GM21390 (cell line): ENCODE data around the gene LRRC43.
"Not testable (repeated sequence)": the region's sequence is repeated elsewhere in the genome, so short reads cannot be mapped to it uniquely, and the experiment has no call there.

ENCODE experiments used
- ATAC-seq: cut with Tn5 transposase; IDR thresholded peaks from one replicate; pipeline ENCODE4 v1.9.1; 2021; ENCODE audit not compliant: unreplicated experiment

Gene LRRC43

DNA sequence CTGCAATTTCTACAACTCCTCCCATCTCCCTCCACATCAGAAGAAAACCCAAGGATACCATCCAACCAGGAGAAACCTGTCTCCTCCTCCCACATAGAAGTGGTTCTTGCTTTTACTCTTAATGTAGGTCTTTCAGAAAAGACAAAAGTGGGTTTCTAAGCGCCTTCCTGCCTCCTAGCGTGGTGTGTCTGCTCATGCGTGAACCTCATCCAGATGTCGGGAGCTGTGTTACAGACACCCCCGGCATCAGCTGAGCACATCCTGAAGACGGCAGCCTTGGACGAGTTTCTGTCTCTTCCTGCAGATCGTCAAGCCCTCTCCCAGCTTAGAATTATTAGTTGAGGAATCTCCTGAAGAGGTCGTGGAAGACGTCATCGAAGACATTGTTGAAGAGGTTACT is 9.5 kb downstream of the LRRC43 start:
- ATAC-seq = no peak

DNA sequence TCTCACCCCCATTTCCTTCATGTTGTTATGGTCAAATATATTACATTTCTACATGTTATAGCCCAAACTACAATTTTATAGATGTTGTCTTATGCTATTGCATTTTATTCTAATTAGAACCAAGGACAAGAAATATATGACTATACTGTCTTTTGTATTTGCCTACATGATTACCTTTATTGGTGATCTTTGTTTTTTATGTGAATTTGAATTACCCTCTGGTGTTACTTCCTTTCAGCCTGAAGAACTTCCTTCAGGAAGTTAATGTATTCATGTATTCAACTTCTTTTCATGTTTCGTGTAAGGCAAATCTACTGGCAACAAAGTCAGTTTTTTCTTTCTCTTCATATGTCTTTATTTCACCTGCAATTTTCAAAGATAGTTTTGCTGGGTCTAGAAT is 11.9 kb downstream of the LRRC43 start:
- ATAC-seq = no peak

DNA sequence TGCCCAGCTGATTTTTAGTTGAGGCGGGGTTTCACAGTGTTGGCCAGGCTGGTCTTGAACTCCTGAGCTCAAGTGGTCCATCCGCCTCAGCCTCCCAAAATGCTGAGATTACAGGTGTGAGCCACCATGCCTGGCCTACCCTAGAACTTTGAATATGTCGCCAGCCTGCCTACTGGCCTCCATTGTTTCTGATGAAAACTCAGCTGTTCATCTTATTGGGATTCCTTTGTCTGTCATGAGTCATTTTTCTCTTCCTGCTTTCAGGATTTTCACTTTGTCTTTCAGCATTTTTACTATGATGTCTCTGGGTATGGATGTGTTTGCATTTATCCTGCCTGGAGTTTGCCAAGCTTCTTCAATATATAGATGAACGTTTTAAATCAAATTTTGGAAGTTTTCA is 12.5 kb downstream of the LRRC43 start:
- ATAC-seq = no peak

DNA sequence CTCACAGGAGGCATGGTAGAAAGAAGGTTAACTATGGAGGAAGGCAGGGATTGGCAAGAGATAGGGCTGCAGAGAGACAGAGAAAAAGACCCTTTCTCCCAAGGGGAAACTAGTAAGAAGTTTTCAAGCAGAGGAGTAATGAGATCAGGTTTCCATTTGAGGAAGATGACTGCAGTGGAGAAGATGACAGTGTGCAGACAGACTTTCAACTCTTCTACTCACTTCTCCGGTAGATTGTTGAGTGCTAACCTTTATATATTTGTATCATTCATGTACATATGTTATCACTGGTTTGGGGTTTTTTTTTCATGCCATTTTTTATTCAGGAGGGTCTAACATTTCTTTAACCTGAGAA is 14.7 kb downstream of the LRRC43 start:
- no peak for ATAC-seq

DNA sequence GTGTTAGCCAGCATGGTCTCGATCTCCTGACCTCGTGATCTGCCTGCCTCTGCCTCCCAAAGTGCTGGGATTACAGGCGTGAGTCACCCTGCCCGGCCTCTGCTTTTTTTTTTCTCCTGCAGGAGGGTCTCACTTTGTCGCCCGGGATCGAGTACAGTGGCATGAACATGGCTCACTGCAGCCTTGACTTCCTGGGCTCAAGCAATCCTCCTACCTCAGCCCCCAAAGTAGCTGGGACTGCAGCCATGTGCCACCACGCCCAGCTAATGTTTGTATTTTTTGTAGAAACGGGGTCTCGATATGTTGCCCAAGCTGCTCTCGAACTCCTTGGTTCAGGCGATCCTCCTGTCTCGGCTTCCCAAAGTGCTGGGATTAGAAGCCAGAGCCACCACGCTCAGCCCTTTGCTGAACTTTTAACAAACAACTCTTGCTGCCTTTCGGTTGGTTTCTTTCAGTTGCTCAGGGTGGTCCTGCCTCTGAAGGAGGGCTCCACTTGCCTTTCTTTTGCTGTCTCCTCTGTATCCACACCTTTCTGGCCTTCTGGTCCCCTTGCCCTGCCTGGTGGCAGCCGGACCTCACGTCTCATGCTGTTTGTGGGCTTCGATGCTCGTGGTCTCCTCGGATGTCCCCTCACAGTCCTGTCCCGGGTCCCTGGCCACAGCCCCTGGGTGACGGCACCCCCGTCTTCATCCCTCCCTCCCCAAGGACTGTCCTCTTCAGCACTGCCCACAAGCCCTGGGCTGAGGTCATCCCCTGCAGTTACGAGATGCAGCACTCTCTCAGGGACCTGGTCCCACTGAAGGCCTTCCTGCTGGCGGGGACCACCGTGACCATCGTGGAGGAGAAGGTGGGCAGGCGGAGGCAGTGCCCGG is 16.8 kb downstream of the LRRC43 start:
- no peak for ATAC-seq

DNA sequence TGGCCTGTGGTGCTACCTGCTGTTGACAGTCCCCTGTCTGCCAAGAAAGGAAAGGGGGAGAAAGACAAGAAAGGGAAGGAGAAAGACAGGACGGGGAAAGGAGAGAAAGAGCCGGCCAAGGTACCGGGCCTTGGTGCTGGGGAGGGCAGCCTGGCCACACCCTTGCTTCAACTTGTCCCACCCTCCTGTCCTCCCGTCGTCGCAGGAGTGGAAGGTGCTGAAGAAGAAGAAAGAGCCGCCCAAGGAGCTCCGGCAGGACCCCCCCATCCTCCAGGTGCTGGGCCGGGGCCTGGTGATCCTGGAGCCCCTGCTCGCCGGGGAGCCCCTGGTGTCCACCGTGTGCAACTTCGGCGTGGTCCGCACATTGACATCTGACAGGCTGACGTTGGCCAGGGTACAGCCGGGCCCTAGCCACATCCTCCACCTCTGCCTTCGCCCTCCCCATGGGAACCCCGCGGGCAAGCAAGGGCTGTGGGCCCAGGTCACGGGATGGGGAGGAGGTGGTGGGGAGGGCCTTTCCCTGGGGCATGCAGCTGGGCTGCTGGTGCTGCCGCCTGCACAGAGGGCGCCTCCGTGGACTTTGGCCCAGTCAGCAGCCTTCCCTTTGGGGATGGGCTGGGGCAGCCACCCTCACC is 17.7 kb downstream of the LRRC43 start:
- no peak for ATAC-seq

DNA sequence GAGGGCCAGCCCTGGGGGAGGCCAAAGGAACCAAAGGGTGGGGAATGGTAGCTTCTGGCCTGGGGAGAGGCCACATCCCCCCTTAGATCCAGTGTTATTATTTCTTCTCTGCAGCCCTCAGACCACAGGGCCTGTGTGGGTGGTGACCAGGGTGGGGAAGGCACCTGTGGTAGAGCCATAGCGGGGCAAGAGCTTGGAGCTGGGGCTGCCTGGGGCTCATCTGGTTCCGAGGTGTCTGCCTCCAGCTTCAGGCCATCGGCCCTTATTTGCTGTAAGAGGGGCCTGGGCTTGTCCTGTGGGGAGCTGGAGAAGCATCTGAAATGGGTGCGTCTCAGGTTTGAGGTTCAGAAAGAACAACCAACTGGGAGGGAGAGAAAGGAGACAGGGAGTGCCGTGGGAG is 18.5 kb downstream of the LRRC43 start:
- ATAC-seq = no peak

DNA sequence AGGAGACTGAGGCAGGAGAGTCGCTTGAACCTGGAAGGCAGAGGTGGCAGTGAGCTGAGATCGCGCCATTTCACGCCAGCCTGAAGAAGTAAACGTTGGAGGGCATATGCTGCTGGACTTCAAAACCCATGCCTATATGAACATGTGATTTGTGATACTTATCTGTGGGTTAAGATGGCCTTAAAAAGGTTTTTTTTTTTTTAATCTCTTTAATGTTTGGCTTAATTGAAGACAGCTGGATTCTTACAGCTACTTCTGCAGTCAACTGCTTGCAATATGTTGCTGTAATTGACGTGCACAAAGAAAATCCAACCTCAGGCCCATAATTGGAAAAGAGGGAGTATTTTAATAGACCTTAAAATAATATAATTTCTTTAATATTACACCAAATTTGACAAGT is 19.1 kb downstream of the LRRC43 start:
- no peak for ATAC-seq

DNA sequence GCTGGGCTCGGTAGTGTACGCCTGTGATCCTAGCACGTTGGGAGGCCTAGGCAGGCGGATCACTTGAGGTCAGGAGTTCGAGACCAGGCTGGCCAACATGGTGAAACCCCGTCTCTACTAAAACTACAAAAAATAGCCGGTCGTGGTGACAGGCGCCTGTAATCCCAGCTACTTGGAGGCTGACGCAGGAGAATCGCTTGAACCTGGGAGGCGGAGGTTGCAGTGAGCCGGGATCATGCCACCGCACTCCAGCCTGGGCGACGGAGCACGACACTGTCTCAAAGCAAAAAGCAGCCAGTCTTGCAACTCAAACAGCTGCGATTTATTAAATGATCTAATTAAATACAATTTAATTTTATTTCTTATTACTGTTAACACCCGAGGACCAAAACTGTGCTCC is 19.9 kb downstream of the LRRC43 start:
- not testable (repeated sequence) for ATAC-seq

DNA sequence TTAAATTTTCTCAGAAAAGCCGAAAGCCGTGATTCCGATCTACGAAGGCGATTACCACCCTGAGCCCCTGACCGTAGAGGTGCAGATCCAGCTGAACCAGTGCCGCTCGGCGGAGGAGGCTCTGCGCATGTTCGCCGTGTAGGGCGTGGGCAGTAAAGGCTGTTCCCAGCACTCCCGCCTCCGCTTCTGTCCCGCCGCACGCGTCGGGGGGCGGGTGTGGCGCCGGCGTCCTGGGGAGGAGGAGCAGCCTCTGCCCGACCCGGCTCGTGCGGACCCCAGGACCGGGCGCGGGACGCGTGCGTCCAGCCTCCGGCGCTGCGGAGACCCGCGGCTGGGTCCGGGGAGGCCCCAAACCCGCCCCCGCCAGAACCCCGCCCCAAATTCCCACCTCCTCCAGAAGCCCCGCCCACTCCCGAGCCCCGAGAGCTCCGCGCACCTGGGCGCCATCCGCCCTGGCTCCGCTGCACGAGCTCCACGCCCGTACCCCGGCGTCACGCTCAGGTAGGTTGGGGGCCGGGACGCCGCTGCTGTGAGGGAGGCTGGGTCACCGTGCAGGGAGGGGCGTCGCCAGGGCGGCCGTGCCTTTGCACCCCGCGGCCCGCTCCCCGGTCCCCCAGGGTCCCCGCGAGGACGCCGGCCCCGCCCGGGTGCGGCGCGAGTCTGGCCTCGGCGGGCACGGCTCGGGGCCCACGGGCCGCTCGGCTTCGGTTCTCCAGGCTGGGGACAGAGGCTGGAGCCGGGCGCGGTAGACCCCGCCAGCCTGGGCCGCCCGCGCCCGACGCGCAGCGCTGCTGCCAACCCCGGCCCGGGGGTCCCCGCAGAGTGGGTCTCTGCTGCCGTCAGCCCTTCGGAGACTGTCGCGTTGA is 20.6 kb downstream of the LRRC43 start, which contains the start of gene B3GNT4:
Gene B3GNT4, plus strand, starts transcription at position 409 of the 866 bp plus-strand sequence. CDS start 910 bp downstream, outside the sequence.
- no peak for ATAC-seq

DNA sequence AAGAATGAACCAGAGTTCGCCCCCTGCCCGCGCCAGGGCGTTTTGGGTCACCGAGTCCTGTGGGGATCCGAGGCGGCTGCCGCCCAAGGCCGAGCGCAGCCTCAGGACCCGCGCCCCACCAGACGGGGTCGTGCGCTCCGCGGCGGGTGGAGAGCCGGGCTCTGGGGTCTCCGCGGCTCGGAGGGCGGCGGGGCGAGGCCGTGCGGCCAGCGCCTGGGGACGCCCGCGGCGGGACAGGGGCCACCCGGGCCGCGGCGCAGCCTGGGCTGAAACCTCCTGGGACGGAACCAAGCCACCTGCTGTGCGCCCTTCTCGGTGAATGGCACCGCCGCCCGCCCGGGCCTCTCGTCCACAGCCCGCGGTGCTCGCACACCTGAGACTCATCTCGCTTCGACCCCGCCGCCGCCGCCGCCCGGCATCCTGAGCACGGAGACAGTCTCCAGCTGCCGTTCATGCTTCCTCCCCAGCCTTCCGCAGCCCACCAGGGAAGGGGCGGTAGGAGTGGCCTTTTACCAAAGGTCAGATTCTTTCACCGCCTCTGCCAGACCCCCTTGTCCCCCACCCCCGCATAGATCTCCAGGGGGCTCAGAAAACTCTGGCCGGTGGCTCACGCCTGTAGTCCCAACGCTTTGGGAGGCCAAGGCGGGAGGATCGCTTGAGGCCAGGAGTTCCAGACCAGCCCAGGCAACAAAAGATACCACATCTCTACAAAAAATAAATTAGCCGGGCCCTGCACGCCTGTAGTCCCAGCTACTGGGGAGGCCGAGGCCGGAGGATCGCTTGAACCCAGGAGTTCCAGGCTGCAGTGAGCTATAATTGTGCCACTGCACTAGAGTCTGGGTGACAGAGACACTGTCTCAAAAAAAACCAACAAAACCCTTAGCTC is 21.5 kb downstream of the LRRC43 start:
- no peak for ATAC-seq

DNA sequence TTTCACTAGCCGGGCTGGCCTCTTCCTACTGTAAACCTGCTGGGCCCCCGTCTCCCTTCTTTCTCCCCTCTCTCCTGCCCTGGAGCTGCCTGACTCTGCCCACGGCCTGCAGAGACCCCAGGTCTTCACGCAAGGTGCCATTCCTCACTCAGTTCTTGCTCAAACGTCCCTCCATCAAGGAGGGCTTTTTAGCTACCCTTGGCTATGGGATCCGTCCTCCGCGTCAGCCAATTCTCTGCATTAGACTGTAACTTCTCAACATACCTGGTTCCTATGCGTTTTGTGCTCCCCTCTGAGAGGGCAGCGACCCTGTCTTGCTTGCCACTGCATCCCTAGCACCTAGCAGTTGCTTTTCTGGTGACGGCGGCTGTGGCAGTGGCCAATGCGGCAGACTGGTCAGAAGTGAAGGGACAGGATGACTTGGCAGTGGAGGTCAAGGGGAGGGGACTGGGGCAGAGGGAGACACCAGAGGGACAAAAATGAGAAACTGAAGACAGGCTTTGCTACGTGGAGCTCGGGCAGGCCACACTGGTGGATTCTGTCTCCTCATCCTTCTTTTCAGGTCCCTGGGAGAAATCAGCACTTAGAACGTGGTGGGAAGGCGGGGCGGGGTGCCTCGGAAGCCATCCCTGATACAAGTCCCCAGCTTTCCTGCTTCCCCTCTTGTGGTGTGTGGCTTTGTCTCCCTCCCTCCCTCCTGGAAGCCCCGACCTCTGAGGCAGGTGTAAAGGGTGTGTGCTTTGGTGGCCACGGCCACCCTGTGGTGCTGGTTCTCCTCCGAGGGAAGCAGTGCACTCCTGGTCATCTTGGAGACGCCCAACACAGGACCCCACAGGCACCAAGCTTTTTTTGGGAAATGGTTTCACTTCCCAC is 22.4 kb downstream of the LRRC43 start:
- no peak for ATAC-seq

DNA sequence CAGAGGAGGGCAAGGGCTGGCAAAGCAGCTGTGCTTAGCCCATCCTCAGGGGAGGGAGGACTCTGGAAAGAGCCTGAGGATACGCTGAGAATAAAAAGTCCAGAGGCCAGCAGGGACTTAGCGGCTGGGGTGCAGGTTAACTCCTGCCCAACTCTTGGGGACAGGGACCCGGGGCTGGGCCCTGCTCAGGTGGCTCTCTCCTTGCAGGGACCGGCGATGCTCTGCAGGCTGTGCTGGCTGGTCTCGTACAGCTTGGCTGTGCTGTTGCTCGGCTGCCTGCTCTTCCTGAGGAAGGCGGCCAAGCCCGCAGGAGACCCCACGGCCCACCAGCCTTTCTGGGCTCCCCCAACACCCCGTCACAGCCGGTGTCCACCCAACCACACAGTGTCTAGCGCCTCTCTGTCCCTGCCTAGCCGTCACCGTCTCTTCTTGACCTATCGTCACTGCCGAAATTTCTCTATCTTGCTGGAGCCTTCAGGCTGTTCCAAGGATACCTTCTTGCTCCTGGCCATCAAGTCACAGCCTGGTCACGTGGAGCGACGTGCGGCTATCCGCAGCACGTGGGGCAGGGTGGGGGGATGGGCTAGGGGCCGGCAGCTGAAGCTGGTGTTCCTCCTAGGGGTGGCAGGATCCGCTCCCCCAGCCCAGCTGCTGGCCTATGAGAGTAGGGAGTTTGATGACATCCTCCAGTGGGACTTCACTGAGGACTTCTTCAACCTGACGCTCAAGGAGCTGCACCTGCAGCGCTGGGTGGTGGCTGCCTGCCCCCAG is 23.4 kb downstream of the LRRC43 start:
- ATAC-seq = no peak

DNA sequence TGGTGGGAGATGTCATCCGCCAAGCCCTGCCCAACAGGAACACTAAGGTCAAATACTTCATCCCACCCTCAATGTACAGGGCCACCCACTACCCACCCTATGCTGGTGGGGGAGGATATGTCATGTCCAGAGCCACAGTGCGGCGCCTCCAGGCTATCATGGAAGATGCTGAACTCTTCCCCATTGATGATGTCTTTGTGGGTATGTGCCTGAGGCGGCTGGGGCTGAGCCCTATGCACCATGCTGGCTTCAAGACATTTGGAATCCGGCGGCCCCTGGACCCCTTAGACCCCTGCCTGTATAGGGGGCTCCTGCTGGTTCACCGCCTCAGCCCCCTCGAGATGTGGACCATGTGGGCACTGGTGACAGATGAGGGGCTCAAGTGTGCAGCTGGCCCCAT is 24.1 kb downstream of the LRRC43 start:
- ATAC-seq = no peak

DNA sequence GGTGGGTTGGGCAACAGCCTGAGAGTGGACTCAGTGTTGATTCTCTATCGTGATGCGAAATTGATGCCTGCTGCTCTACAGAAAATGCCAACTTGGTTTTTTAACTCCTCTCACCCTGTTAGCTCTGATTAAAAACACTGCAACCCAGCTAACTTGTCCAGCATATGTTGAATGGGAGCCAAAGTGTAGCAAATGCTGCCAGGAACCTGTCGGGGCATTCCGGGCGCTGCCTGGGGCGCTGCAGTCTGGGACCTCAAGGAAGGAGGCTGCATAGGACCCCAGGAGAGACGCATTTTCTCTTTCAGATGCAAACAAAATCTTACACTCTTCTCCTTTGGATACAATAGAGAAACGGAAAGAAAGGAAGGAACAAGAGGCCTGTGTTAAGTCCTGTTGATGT is 24.5 kb downstream of the LRRC43 start:
- ATAC-seq = no peak

DNA sequence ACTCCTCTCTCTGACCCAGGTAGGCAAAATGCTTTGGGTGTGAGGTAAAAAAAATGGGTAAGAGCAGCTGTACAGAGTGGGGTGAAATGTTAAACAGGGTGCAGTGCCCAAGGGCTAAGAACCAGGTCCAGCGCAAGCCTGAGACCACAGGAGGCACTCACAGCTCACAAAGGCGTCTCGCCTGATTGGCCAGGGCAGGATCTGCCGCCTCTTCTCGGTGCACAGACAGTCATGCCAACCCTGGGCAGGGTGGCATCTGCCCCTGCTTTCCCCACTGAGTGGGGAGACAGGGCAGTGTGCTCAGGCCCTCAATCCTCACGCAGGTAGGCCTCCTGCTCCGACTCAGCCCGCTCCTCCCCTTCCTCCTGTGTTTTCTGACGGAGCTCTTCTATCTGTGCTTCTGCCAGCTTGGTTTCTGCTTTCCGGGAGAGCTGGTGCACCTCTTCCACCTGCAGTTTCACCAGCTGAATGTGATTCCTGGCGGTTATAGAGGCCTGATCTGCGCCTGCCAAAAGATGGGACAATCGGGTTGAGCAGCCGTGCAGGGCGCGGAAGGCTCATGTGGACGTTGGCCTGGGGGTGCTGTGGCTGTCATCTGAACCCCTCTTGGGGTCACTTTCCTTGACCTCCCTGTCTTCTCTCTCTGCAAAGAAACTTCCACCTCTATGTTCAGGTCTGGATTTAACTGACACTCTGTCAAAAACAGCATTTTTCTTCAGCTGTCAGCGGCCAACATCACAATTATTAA is 25.3 kb downstream of the LRRC43 start:
- ATAC-seq = no peak

DNA sequence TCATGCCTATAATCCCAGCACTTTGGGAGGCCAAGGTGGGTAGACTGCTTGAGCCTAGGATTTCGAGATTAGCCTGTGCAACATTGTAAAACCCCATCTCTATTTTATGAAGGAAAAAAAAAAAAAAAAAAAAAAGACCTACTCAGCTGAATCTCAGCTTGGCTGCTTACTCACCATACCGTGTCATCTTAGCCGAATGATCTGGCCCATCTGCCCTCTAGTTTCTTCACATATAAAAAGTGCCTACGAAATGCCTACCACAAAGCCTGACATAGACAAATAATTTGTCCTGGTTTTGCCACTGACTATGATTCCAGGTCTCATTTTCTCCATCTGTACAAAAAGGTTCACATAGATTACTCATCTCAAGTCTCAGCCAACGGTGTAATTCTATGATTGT is 32.8 kb downstream of the LRRC43 start:
- ATAC-seq = no peak

DNA sequence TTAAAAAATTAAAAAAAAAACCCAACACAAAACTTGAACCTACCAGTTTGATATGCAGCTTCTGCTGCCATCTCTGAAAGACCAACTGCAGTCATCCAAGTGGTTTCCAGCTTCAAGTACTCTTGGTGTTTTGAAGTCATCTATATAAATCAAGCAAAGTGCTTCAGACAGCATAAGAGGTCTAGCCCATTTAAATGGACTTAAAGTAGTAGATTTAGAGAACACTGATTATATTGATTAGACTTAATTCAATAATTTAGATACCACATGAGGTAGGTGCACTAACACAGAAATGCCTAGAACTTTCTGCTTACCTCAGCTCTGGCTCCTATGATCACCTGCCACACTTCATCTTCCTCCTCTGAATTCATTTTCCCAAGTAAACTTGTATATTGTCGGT is 33.5 kb downstream of the LRRC43 start:
- ATAC-seq = no peak
